HepG2 (cell line): ENCODE results near the gene CDK2. TPM values are rescaled to one million over a fixed set of nuclear protein-coding genes. Genes with fewer than 3 reads are reported as not detected.

ENCODE experiments used
- AHDC1 ChIP-seq: sonication (generic); formaldehyde crosslinking; IDR thresholded peaks from 2 replicates; pipeline ENCODE4 v1.5.1; 2020; ENCODE audit warnings: mild to moderate bottlenecking, missing genetic modification reagents, borderline replicate concordance
- BCL6 ChIP-seq: IDR thresholded peaks from 2 replicates; pipeline ENCODE4 v1.6.1; 2016; ENCODE audit warnings: missing genetic modification reagents, missing compliant biosample characterization
- CEBPB ChIP-seq: IDR thresholded peaks from 2 replicates; pipeline ENCODE4 v1.6.1; 2011; ENCODE audit warnings: low read depth, low read length, improper control_type of control experiment, borderline replicate concordance
- DRAP1 ChIP-seq: IDR thresholded peaks from 2 replicates; pipeline ENCODE4 v1.6.1; 2016; ENCODE audit warnings: missing genetic modification reagents, missing compliant biosample characterization
- FOXA3 ChIP-seq: IDR thresholded peaks from 2 replicates; pipeline ENCODE4 v1.6.1; 2016; ENCODE audit warnings: missing genetic modification reagents, missing compliant biosample characterization
- HMG20A ChIP-seq: IDR thresholded peaks from 2 replicates; pipeline ENCODE4 v1.6.1; 2016; ENCODE audit warnings: borderline replicate concordance
- HNF4G ChIP-seq, 2 experiments: sonication (generic) in 1 of 2; formaldehyde crosslinking in 1 of 2; IDR thresholded peaks; 2 replicates each; pipeline versions ENCODE4 v1.4.0 to v1.6.1; 2011 to 2020; ENCODE audit warnings: borderline replicate concordance in 2 of 2, low read depth in 2 of 2, mild to moderate bottlenecking in 2 of 2, low read length in 1 of 2, missing genetic modification reagents in 1 of 2, moderate library complexity in 1 of 2
- MED1 ChIP-seq: sonication (generic); formaldehyde crosslinking; IDR thresholded peaks from 2 replicates; pipeline ENCODE4 v1.4.0; 2020; ENCODE audit warnings: missing genetic modification reagents
- MED8 ChIP-seq: sonication (generic); formaldehyde crosslinking; IDR thresholded peaks from 2 replicates; pipeline ENCODE4 v1.8.1; 2023; ENCODE audit warnings: mild to moderate bottlenecking, missing genetic modification reagents; ENCODE audit not compliant: insufficient replicate concordance
- NFE2 ChIP-seq: sonication (generic); formaldehyde crosslinking; IDR thresholded peaks from 2 replicates; pipeline ENCODE4 v1.4.0; 2020; ENCODE audit warnings: missing genetic modification reagents
- NFKBIZ ChIP-seq: IDR thresholded peaks from 2 replicates; pipeline ENCODE4 v1.6.1; 2018; ENCODE audit warnings: missing genetic modification reagents, missing compliant biosample characterization
- POLR2AphosphoS2 ChIP-seq: IDR thresholded peaks from 2 replicates; pipeline ENCODE4 v1.6.1; 2011; ENCODE audit warnings: low read depth, low read length, improper control_type of control experiment
- PRPF4 ChIP-seq: fragments of 200-400 bp; formaldehyde crosslinking; IDR thresholded peaks from 2 replicates; pipeline ENCODE4 v1.6.1; 2016; ENCODE audit warnings: low read length, low read depth; ENCODE audit not compliant: poor library complexity, severe bottlenecking
- RBFOX2 ChIP-seq: fragments of 200-400 bp; formaldehyde crosslinking; IDR thresholded peaks from 2 replicates; pipeline ENCODE4 v1.6.1; 2017; ENCODE audit warnings: low read depth, mild to moderate bottlenecking, low read length
- SAFB2 ChIP-seq: sonication (generic); formaldehyde crosslinking; IDR thresholded peaks from 2 replicates; pipeline ENCODE4 v1.5.1; 2020; ENCODE audit warnings: missing genetic modification reagents, low read depth, mild to moderate bottlenecking, borderline replicate concordance
- SNRNP70 ChIP-seq: fragments of 200-400 bp; formaldehyde crosslinking; IDR thresholded peaks from 2 replicates; pipeline ENCODE4 v1.6.1; 2017; ENCODE audit warnings: mild to moderate bottlenecking, low read depth, low read length, moderate library complexity
- SRSF1 ChIP-seq: fragments of 200-400 bp; formaldehyde crosslinking; optimal IDR thresholded peaks from 2 replicates; pipeline ENCODE3; 2017; ENCODE audit warnings: mild to moderate bottlenecking, low read depth, low read length, moderate library complexity
- TOPORS ChIP-seq: sonication (generic); formaldehyde crosslinking; IDR thresholded peaks from 2 replicates; pipeline ENCODE4 v1.8.0; 2023; ENCODE audit warnings: mild to moderate bottlenecking, missing genetic modification reagents
- ZBTB34 ChIP-seq: sonication (generic); formaldehyde crosslinking; IDR thresholded peaks from 2 replicates; pipeline ENCODE4 v1.8.0; 2022; ENCODE audit warnings: mild to moderate bottlenecking, missing genetic modification reagents
- ZNF256 ChIP-seq: sonication (generic); formaldehyde crosslinking; conservative IDR thresholded peaks from 2 replicates; pipeline ENCODE4 v1.4.0; 2020; ENCODE audit warnings: missing genetic modification reagents
- ZNF724P ChIP-seq: sonication (generic); formaldehyde crosslinking; IDR thresholded peaks from 2 replicates; pipeline ENCODE4 v1.8.0; 2022; ENCODE audit warnings: missing genetic modification reagents, borderline replicate concordance
- ZNF776 ChIP-seq: sonication (generic); formaldehyde crosslinking; IDR thresholded peaks from 2 replicates; pipeline ENCODE4 v1.4.0; 2020; ENCODE audit warnings: mild to moderate bottlenecking, missing genetic modification reagents
- ZSCAN21 ChIP-seq: sonication (generic); formaldehyde crosslinking; IDR thresholded peaks from 2 replicates; pipeline ENCODE4 v1.8.0; 2022; ENCODE audit warnings: mild to moderate bottlenecking, missing genetic modification reagents, moderate library complexity, borderline replicate concordance
- polyA plus RNA-seq, 8 experiments: library from polyadenylated mRNA; depleted of rRNA in 3 of 8; stranded (reverse) in 7 of 8; unstranded in 1 of 8; fragments of >200 nt; fragmentation: Illumina TruSeq in 4 of 8; extraction: Trizol in 4 of 8; gene quantifications; 2 replicates each; pipeline versions ENCODE4 v1.2.1 to v1.2.3, GENCODE V29; 2011 to 2016; ENCODE audit warnings: low read depth in 4 of 8, missing spikeins in 1 of 8, mixed read lengths in 1 of 8; ENCODE audit not compliant: insufficient read depth in 1 of 8
- total RNA-seq, 5 experiments: library from RNA; depleted of rRNA; stranded (reverse); fragments of >200 nt; fragmentation: Illumina TruSeq; extraction: Trizol; gene quantifications; 2 replicates each; pipeline ENCODE4 v1.2.3, GENCODE V29; 2016; ENCODE audit warnings: low read depth in 1 of 5

CDK2 gene
- total and polyA plus RNA-seq, 2 of the 13 experiments (the other 11 are each of a cell fraction or from before 2014, with no cell fraction given), result 47.5 to 52.6 TPM

GRCh38 chr12:56010111-56010570 lies 43.5 kb downstream of the CDK2 start (continued):
- peak; percentile 59; the same call in 1 of the 2 replicates for TF ChIP-seq HNF4G (IDR thresholded peaks at IDR 0.05; ENCODE audit: borderline replicate concordance, low read depth, low read length)
- TF ChIP-seq HNF4G (CRISPR knock-in tag; IDR thresholded peaks at IDR 0.05; ENCODE audit: borderline replicate concordance, low read depth), result no peak
- TF ChIP-seq NFKBIZ (CRISPR knock-in tag), result no peak
- no peak for TF ChIP-seq SRSF1
- peak; percentile 89 for TF ChIP-seq BCL6 (CRISPR knock-in tag)
- TF ChIP-seq SAFB2 (CRISPR knock-in tag), result no peak
- peak; percentile 76 for TF ChIP-seq FOXA3
- TF ChIP-seq MED8 (CRISPR knock-in tag), result no peak
- no peak for TF ChIP-seq ZSCAN21 (CRISPR knock-in tag)
- no peak for TF ChIP-seq SNRNP70
- TF ChIP-seq RBFOX2, result no peak
- peak; percentile 93 for TF ChIP-seq HMG20A (CRISPR knock-in tag)
- no peak for TF ChIP-seq NFE2
- no peak for TF ChIP-seq ZNF776
- no peak for TF ChIP-seq POLR2AphosphoS2
- TF ChIP-seq TOPORS (CRISPR knock-in tag), result no peak
- peak; percentile 58; the same call in 1 of the 2 replicates for TF ChIP-seq MED1 (CRISPR knock-in tag)
- TF ChIP-seq ZBTB34 (CRISPR knock-in tag), result no peak
- peak; percentile 63; the same call in 1 of the 2 replicates for TF ChIP-seq AHDC1 (CRISPR knock-in tag)
- peak; percentile 34; the same call in 1 of the 2 replicates for TF ChIP-seq DRAP1
- no peak for TF ChIP-seq ZNF724P (CRISPR knock-in tag)
- TF ChIP-seq PRPF4, result no peak
- peak; percentile 87 for TF ChIP-seq CEBPB
- TF ChIP-seq ZNF256 (CRISPR knock-in tag), result no peak
